ENCODE results near the gene NEB.

The NEB gene

GRCh38 chr2:151733771-151734672, at the start of gene NEB:
TSS of gene NEB (minus strand) at chr2:151734476. CDS start at chr2:151733156, 1,320 bp downstream.
- TF ChIP-seq CTCF (IDR thresholded peaks at IDR 0.05): no peak

GRCh38 chr2:151783133-151783520, 48.9 kb upstream of the NEB start:
- Histone ChIP-seq H3K79me2 (no peaks in the 10 kb centered on the region), H3K4me1 (no peaks in the 10 kb centered on the region), H3K27me3 (ENCODE audit: control insufficient read depth, insufficient read depth, low read length) (no peaks in the 10 kb centered on the region), H3K9ac (no peak overlapping the region), H3K4me3 (ENCODE audit: low read depth, low read length) (no peak overlapping the region), H3K9me3 (ENCODE audit: control insufficient read depth, low read length) (no peaks in the 10 kb centered on the region), H3K4me2 (ENCODE audit: low read length) (no peak overlapping the region), H2AFZ (no peak overlapping the region), H3K27ac (no peak overlapping the region), H3K36me3 (ENCODE audit: control insufficient read depth, insufficient read depth, low read length) (no peaks in the 10 kb centered on the region)
- TF ChIP-seq CTCF (IDR thresholded peaks at IDR 0.05): no peak

More at GRCh38 chr2:151733771-151734672, at the start of gene NEB:
- H3K4me3 ChIP-seq (ENCODE audit: low read depth, low read length): no peak within 1 kb of the TSS
- no peaks in the 10 kb centered on the region for H3K4me1 ChIP-seq
- H3K9ac ChIP-seq: no peak within 1 kb of the TSS
- no peaks in the 10 kb centered on the region for H3K9me3 ChIP-seq (ENCODE audit: control insufficient read depth, low read length)
- H3K79me2 ChIP-seq: no peaks in the 10 kb centered on the region
- no peak within 1 kb of the TSS for H3K4me2 ChIP-seq (ENCODE audit: low read length)
- no peak within 1 kb of the TSS for H2AFZ ChIP-seq
- no peak within 1 kb of the TSS for H3K27ac ChIP-seq
- H3K36me3 ChIP-seq (ENCODE audit: control insufficient read depth, insufficient read depth, low read length): no peaks in the 10 kb centered on the region
- H3K27me3 ChIP-seq (ENCODE audit: control insufficient read depth, insufficient read depth, low read length): no peaks in the 10 kb centered on the region

GRCh38 chr2:151782378-151783132, 48.3 kb upstream of the NEB start:
- Histone ChIP-seq H3K27me3 (ENCODE audit: control insufficient read depth, insufficient read depth, low read length) (no peaks in the 10 kb centered on the region), H3K79me2 (no peaks in the 10 kb centered on the region), H3K9me3 (ENCODE audit: control insufficient read depth, low read length) (no peaks in the 10 kb centered on the region), H3K4me3 (ENCODE audit: low read depth, low read length) (no peak overlapping the region), H3K9ac (no peak overlapping the region), H3K27ac (no peak overlapping the region), H3K4me1 (no peaks in the 10 kb centered on the region), H3K4me2 (ENCODE audit: low read length) (no peak overlapping the region), H3K36me3 (ENCODE audit: control insufficient read depth, insufficient read depth, low read length) (no peaks in the 10 kb centered on the region), H2AFZ (no peak overlapping the region)
- TF ChIP-seq CTCF (IDR thresholded peaks at IDR 0.05): no peak

- no peak overlapping the region for H2AFZ ChIP-seq
- H3K4me3 ChIP-seq (ENCODE audit: low read depth, low read length): no peak overlapping the region
- no peak overlapping the region for H3K4me2 ChIP-seq (ENCODE audit: low read length)
- H3K9me3 ChIP-seq (ENCODE audit: control insufficient read depth, low read length): no peaks in the 10 kb centered on the region
- H3K27me3 ChIP-seq (ENCODE audit: control insufficient read depth, insufficient read depth, low read length): no peaks in the 10 kb centered on the region
- H3K9ac ChIP-seq: no peak overlapping the region
- no peak overlapping the region for H3K27ac ChIP-seq
- no peaks in the 10 kb centered on the region for H3K79me2 ChIP-seq
- no peaks in the 10 kb centered on the region for H3K36me3 ChIP-seq (ENCODE audit: control insufficient read depth, insufficient read depth, low read length)
- no peak for TF ChIP-seq CTCF (IDR thresholded peaks at IDR 0.05)
- no peaks in the 10 kb centered on the region for H3K4me1 ChIP-seq
Observed at GRCh38 chr2:151781642-151782041, 47.4 kb upstream of the NEB start.

Data from parathyroid adenoma (tissue), 2 donors.